LoVo (cell line): ENCODE data around the gene FBRSL1.
"Not testable (repeated sequence)": the region's sequence is repeated elsewhere in the genome, so short reads cannot be mapped to it uniquely, and the experiment has no call there.

Source experiments
- DNase-seq: peaks from one replicate; pipeline ENCODE4 v3.0.0-alpha.2; 2016; ENCODE audit warnings: low spot score

FBRSL1 gene

DNA sequence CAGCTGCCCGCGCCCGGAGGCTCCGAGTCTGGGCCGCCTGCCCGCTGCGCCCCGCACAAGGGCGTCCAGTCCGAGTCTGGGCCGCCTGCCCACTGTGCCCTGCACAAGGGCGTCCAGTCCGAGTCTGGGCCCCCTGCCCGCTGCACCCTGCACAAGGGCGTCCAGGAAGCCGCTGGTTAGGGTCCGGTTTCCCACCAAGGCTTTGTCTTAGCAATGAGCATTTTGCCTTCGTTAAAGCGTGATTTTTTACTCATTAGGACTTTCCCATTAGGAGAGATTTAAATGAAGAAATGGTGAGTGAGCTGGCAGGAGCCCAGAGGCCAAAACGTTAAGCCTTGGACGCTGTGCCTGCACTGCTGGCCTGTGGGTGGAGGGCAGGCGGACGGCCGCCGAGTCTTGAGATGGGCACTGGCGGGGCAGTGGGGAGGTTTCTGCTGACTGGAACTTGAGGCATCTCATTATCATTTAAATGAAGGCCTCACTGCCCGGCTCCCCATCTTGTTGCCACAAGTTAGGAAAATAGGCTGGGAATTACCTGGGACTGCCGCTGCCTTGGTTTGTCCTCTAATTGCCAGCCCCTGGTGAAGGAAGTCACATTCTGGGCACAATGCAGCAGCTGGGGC is 36.0 kb downstream of the FBRSL1 start:
- no peak for DNase-seq

GRCh38 chr12:132527186-132527882 is 37.4 kb downstream of the FBRSL1 start:
- DNase-seq: no peak

DNA sequence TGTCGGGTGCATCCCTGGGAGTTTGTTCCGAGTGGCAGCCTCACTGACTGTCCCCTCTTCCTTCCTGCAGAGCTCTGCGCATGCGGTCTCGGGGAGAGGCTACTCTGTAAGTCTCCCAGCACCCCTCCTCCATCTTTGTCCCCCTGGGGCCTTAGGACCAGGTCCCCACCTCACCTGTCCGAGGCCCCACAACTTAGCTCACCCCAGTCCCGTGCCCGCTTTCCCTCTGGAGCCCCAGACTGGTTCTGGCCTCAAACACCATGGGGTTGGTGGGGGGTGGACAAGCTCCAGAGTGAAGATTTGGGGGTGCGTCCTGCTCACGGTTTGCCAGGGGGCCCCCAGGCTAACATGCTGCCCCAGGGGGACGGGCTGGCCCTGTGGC is 37.9 kb downstream of the FBRSL1 start:
- no peak for DNase-seq

DNA sequence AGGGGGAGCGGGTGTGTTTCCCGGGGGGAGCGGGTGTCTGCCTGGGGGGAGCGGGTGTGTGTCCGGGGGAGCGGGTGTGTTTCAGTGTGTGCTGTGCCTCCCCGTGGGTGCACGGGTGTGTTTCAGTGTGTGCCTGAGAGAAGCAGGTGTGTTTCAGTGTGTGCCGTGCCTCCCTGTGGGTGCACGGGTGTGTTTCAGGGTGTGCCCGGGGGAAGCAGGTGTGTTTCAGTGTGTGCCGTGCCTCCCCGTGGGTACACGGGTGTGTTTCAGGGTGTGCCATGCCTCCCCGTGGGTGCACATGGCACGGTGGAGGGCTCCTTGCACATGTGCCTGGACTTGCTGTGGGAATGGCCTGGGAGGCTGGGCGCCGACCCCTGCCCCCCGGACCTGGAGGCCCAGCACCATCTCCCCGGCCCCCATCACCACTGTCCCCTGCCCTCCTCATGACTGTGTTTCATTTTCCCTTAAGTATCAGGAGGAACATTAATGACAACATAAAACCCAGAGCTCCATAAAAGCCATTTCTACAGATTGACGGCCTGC is 38.7 kb downstream of the FBRSL1 start:
- no peak for DNase-seq

GRCh38 chr12:132529156-132529839 is 39.3 kb downstream of the FBRSL1 start:
- no peak for DNase-seq

DNA sequence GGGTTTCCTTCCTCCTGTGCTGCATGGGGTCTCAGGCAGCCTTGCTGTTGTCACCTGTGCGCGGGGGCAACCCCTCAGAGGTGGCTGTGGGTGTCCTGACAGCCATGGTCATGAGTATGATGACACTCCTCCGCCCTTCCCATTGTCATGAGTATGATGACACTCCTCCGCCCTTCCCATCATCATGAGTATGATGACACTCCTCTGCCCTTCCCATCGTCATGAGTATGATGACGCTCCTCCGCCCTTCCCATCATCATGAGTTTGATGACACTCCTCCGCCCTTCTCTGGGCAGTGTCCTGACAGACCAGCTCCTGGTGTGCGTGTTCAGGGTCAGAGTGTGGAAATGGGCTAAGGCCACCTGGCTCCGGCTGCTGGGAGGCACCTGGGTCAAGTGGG is 40.0 kb downstream of the FBRSL1 start:
- DNase-seq: no peak

GRCh38 chr12:132530447-132530846 is 40.5 kb downstream of the FBRSL1 start:
- no peak for DNase-seq

DNA sequence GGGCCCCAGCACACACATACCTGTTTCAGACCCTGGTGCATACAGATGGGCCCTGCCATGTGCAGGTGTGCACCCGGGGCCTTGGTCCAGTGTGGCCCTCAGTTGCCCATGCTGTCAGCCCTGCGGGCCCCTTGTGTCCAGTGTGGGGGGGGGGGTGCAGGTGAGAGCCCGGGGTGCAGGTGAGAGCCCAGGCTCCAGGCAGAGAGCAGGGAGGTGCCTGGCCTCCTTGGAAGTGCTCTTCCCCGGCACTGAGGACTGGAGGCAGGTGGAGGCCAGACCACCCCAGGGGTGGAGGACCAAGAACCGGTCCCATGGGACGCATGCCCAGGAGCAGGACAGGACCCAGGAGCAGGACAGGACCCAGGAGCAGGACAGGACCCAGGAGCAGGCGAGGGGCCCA is 40.9 kb downstream of the FBRSL1 start:
- no peak for DNase-seq

- DNase-seq: not testable (repeated sequence)
Observed at GRCh38 chr12:132532711-132533583, 43.0 kb downstream of the FBRSL1 start.

DNA sequence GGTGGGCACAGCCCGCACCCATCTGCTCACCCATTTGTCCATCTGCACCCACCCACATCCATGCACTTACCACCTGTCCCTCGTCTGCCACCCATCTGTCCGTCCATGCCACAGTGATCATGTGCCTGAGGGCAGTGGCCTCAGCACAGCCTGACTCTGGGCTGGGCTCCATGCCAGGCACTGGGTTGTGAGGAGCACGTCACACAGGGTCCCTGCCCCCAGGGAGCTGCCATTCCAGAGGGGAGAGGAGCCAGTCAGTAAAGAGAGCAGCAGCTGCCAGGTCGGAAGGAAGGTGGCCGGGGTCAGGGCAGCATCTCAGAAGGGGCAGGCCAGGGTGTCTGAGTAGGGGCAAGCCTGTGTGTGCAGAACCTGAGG is 43.6 kb downstream of the FBRSL1 start:
- no peak for DNase-seq

DNA sequence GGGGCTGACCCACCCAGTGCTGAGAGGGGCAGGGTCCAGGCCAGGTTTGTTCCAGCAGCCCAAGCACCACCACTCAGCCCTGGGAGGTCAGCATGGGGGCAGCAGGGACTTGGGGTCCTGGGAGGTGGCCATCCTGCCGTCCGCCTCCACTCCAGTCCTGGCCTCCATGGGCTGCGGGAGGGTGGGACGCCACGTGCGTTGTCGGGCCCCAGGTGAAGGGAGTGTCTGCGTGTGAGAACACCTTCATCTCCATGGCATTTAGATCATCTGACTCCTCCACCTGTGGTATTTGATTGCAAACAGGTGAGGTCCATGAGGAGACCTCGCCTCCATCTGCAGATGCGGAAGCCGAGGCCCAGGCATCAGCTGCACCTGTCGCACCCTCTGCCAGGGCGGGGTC is 44.1 kb downstream of the FBRSL1 start:
- no peak for DNase-seq

GRCh38 chr12:132535019-132535418 is 45.1 kb downstream of the FBRSL1 start:
- DNase-seq: no peak

DNA sequence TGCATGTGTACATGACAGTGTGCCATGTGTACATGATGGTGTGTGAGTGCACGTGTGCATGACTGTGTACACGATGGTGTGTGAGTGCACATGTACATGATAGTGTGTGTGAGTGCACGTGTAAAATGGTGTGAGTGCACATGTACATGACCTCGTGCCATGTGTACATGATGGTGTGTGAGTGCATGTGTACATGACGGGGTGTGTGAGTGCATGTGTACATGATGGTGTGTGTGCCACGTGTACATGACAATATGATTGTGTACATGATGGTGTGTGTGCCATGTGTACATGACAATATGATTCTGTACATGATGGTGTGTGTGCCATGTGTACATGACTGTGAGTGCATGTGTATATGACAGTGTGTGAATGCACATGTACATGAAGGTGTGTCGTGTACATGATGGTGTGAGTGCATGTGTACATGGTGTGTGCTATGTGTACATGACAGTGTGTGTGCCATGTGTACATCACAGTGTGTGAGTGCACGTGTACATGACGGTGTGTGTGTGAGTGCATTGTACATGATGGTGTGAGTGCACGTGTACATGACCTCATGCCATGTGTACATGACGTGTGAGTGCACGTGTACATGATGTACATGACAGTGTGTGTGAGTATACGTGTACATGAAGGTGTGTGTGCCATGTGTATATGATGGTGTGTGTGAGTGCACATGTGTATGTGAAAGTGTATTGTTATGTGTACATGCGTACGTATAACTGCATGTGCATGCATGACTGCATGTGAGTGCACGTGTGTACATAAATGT is 46.3 kb downstream of the FBRSL1 start:
- no peak for DNase-seq

DNA sequence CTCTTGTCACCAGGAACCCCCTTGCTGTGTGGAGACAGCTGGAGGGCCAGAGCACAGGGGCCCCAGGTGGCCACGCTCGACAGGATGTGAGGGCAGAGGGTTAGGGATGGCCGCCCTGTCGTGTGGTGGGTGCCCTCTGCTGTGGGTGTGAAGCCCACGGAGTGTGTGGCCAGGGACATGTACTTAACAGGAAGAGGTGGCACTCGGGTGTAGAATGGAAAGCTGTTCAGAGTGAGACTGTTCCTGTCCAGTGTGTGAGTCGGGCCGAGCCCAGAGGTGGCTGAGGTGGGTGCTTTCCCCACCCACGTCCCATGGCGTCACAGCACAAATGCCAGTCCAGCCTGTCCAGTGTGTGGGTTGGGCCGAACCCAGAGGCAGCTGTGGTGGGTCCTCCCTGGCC is 47.1 kb downstream of the FBRSL1 start:
- DNase-seq: no peak

- DNase-seq: no peak
Observed at GRCh38 chr12:132537836-132538662, 48.1 kb downstream of the FBRSL1 start.

- DNase-seq: no peak
Observed at GRCh38 chr12:132538663-132538990, 48.7 kb downstream of the FBRSL1 start.

- no peak for DNase-seq
Observed at GRCh38 chr12:132539016-132539773, 49.2 kb downstream of the FBRSL1 start.

GRCh38 chr12:132540436-132540835 is 50.5 kb downstream of the FBRSL1 start:
- no peak for DNase-seq

DNA sequence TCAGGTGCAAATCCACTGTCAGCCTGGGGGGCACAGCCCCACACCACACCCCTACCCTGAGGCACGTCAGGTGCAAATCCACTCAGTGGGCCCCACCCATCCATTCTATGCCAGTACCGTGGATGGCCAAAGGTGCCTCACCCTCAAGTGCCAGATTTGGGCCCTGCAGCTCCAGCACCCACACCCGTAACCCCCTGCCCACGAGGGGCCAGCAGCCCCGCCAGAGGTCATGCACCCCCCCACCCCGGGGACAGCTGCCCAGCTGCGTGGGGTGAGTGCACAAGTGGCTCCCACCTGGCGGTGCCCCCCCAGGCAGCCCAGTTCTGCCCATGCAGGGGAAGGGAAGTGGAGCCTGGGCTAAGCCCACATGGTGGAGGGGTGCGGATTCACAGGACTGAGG is 51.2 kb downstream of the FBRSL1 start:
- no peak for DNase-seq

DNA sequence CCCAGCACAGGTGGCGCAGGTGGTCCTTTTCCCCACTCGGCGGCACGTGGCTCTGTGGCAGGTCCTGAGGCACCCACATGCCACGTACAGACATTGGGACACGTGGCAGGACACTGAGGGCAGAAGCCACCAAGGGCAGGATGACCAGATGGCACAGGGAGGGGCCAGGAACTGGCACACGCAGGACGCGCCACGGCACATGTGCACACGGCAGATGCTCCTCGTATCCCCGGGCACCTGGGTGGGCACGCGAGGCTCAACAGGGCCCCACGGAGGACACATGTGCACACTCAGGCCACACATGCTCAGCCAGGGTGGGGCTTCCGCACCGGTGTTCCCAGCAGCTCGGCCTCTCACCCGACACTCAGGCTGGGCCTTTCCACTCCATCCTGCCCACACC is 52.0 kb downstream of the FBRSL1 start:
- no peak for DNase-seq
